ENCODE results near the gene SYS1. TPM values are rescaled to one million over a fixed set of nuclear protein-coding genes. Genes with fewer than 3 reads are reported as not detected.

Gene SYS1
- total and polyA plus RNA-seq, 5 experiments from 2014 or later: 34.2 to 62.5 (median 46.1) TPM

DNA sequence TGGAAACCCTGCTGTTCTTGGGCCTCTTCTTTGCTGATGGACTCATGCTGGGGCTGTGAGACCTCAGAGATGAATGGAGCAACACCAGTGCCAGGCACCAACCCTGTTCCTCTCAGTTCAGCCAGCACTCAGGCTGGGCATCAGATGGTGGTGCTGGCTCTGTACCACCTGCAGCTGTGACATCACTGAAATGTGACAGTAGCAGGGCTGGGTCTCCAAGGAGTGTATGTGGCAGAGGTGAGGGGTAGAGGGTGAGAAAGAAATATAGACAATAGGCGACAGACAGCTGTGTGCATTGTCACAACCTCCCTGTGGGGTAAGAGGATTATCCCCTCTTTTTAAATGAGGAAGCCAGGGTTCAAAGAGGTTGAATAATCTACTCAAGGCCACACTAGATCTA is 15.2 kb downstream of the SYS1 start, which contains the start of gene TP53TG5:
TSS of gene TP53TG5 (minus strand) at position 135 of the 400 bp plus-strand sequence. CDS start at position 46, 89 bp downstream.
- H3K27me3 Mint-ChIP-seq: no peaks in the 10 kb centered on the region
- peaks cover 0 to 11% (median 8%) of the 10 kb centered on the region in 3 donors for H3K36me3 Mint-ChIP-seq
- ATAC-seq: no peak
- no peak within 1 kb of the TSS for H3K27ac Mint-ChIP-seq
- no peaks in the 10 kb centered on the region for H3K9me3 Mint-ChIP-seq
- no peak for DNase-seq
- peaks cover 7 to 15% (median 11%) of the 10 kb centered on the region in 4 donors for H3K4me1 Mint-ChIP-seq
- POLR2A ChIA-PET: no interaction called here
- no peak within 1 kb of the TSS for H3K4me3 Mint-ChIP-seq

DNA sequence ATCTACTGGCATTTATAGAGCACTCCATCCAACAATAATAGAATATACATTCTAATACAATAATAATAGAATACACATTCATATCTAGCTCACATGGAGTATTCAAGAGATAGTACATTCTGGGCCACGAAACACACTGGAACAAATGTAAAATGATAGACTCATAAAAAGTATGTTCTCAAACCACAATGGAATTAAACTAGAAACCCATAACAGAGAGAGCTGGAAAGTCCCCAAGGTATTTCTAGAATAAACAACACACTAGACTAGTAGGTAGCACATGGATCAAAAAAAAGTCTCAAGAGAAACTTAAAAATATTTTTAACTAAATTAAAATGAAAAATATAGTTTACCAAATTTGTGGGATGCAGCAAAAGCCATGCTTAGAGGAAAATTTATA is 24.3 kb downstream of the SYS1 start:
- Mint-ChIP-seq H3K27ac (no peak overlapping the region), H3K27me3 (no peaks in the 10 kb centered on the region), H3K36me3 (peaks cover 5 to 12% (median 6%) of the 10 kb centered on the region in 3 donors), H3K9me3 (peaks cover 0 to 2% (median 0%) of the 10 kb centered on the region in 9 donors), H3K4me1 (peaks cover 0 to 2% (median 0%) of the 10 kb centered on the region in 4 donors), H3K4me3 (no peak overlapping the region)
- DNase-seq (no peak), ATAC-seq (no peak)
- POLR2A ChIA-PET: no interaction called here

DNA sequence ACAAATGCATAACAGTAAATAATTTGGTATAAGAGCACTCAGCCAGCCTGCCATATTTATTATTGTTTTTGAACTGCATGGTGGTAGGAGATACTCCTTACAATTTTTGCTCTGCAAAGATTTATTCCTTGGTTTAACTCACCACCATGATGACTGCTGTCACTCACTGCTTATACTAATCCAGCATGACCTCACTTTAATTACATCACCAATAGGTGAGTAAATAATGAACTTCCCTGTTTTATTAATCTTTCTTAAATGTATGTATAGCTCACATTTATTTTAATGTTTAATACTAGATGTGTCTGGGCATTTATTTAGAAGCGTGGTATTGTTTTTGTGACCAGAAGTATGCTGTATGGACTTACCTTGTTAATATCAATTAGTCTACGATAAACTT is 28.0 kb downstream of the SYS1 start:
- Mint-ChIP-seq H3K9me3 (peaks cover 0 to 2% (median 0%) of the 10 kb centered on the region in 9 donors), H3K27me3 (no peaks in the 10 kb centered on the region), H3K27ac (no peak overlapping the region), H3K36me3 (peaks cover 5 to 18% (median 17%) of the 10 kb centered on the region in 3 donors), H3K4me3 (no peak overlapping the region), H3K4me1 (no peaks in the 10 kb centered on the region)
- ATAC-seq: no peak
- DNase-seq: no peak
- POLR2A ChIA-PET: no interaction called here

DNA sequence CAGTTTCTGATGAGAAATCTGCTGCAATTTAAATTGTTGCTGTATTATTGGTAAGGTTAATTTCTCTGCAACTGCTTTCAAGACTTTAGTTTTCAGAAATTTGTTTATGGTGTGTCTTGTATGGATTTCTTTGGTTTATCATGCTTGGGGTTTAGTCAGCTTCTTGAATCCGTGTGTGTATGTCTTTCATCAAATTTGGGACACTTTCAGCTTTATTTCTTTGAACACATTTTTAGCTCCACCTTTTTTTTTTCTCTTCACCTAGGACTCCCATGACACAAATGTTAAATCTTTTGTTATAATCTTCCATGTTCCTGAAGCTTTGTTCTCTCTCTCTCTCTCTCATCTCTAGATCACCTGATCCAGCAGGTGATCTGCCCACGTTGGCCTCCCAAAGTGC is 28.6 kb downstream of the SYS1 start:
- H3K4me1 Mint-ChIP-seq: no peaks in the 10 kb centered on the region
- DNase-seq (no peak), ATAC-seq (no peak)
- H3K36me3 Mint-ChIP-seq: peaks cover 5 to 19% (median 18%) of the 10 kb centered on the region in 3 donors
- H3K9me3 Mint-ChIP-seq: peaks cover 0 to 2% (median 0%) of the 10 kb centered on the region in 9 donors
- H3K4me3 Mint-ChIP-seq: no peak overlapping the region
- POLR2A ChIA-PET: interaction anchor here (0.7 kb wide), 1 partner anchor 73 kb away, joined by 3 read pairs; no protein-coding TSS in a partner anchor
- no peak overlapping the region for H3K27ac Mint-ChIP-seq
- H3K27me3 Mint-ChIP-seq: no peaks in the 10 kb centered on the region

DNA sequence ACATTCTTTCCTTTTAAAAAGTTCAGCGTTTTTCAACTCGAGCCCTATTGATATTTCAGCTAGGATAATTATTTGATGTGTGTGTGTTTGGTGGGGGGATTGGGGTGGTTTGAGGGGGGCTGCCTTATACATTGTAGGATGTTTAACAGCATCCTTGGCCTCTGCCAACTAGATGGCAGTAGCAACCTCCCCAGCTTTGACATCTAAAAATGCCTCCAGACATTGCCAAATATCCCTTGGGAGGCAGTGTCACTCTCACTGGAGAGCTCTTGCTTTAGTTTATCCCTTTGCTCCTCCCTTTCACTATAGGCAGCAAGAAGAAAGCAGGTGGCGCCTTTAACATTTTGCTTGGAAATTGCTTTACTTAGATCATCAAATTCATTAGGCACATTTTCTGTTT is 29.8 kb downstream of the SYS1 start:
- Mint-ChIP-seq H3K4me1 (no peaks in the 10 kb centered on the region), H3K36me3 (peaks cover under 1 to 21% (median 9%) of the 10 kb centered on the region in 3 donors), H3K9me3 (no peaks in the 10 kb centered on the region), H3K27me3 (no peaks in the 10 kb centered on the region), H3K27ac (no peak overlapping the region), H3K4me3 (no peak overlapping the region)
- DNase-seq: no peak
- ATAC-seq: no peak
- POLR2A ChIA-PET: interaction anchor here (0.7 kb wide), 1 partner anchor 12 kb away, joined by 6 read pairs; no protein-coding TSS in a partner anchor

DNA sequence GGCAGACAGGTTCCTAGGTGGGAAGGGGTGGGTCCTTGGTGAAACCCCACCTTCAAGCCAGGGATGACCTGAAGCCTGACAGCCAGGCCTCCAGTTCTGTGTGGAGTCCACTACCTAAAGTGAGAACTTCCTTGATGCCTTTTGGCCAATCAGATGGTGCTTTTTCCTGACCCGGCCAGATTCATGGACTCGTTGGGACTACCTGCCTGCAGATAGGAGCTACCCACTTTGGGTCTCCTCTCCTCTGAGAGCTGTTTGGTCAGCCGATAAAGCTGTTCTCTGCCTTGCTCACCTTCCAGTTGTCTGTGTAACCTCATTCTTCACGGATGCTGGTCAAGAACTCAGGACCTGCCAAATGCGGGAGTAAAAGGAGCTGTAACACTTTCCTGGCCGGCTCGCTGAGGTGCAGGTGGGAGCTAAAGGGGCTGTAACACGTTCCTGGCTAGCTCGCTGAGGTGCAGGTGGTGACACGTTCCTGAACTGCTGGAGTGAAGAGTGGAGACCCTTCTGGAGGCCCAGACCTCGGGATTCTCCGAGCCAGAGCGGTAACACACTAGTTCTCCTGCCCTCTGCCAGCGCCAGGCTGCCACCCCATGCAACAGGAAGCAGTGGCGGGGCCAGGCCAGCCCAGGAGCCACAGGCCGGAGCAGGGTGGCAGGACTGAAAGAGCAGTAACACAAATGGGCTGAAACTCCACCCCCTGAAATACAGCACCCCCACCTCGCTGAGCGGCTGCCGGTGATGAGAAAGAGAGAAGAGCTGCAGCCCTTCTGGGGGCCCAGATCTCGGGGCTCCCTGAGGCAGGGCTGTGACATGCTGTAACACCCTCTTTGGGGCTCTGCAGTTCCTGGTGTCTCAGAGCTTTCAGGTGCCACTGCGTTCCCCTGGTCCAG is 31.5 kb downstream of the SYS1 start:
- H3K27me3 Mint-ChIP-seq: no peaks in the 10 kb centered on the region
- no peaks in the 10 kb centered on the region for H3K4me1 Mint-ChIP-seq
- H3K4me3 Mint-ChIP-seq: no peak overlapping the region
- ATAC-seq: no peak
- H3K9me3 Mint-ChIP-seq: peaks cover 0 to 3% (median 0%) of the 10 kb centered on the region in 9 donors
- POLR2A ChIA-PET: interaction anchor here (0.8 kb wide), 1 partner anchor 22 kb away, joined by 3 read pairs; the partner anchor contains the start of gene PIGT
- H3K36me3 Mint-ChIP-seq: peaks cover 3 to 19% (median 11%) of the 10 kb centered on the region in 3 donors
- H3K27ac Mint-ChIP-seq: no peak overlapping the region
- DNase-seq: no peak

DNA sequence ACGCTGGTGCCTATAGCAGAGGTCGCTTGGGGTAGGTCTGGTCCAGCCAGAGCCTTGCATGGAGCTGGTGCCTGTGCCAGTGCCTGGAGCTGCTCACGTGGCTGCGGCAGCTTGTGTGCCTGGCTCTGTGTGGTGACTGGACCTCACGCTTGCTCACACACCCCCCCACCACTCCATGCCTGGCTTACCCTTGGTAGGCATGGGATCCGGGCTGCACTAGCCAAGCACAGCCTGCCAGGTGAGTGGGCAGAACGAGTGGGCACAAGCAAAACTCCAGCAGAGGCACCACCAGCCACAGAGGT is 32.1 kb downstream of the SYS1 start:
- no peaks in the 10 kb centered on the region for H3K27me3 Mint-ChIP-seq
- POLR2A ChIA-PET: interaction anchor here (0.8 kb wide), 1 partner anchor 21 kb away, joined by 3 read pairs; the partner anchor contains the start of gene PIGT
- H3K4me1 Mint-ChIP-seq: no peaks in the 10 kb centered on the region
- H3K27ac Mint-ChIP-seq: no peak overlapping the region
- no peak for DNase-seq
- no peak for ATAC-seq
- peaks cover 0 to 9% (median 4%) of the 10 kb centered on the region in 9 donors for H3K9me3 Mint-ChIP-seq
- H3K4me3 Mint-ChIP-seq: no peak overlapping the region
- H3K36me3 Mint-ChIP-seq: peaks cover 9 to 19% (median 17%) of the 10 kb centered on the region in 3 donors

DNA sequence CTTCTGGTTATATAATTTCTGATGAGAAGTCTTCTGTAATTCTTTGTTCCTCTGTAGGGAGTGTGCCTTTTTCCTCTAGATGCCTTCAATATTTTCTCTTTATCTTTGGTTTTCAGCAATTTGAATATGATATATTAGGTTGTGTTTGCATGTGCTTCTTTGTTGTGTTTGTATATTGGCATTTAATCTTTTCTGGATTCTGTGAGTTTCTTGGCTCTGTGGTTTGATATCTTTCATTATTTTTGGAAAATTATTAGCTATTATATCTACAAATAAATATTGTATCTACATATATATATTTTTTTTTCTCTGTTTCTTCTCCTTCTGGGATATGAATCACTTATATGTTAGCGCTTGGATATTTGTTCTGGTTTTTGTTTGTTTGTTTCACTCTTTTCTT is 36.1 kb downstream of the SYS1 start:
- H3K27ac Mint-ChIP-seq: no peak overlapping the region
- ATAC-seq (no peak), DNase-seq (no peak)
- H3K27me3 Mint-ChIP-seq: peaks cover 0 to 2% (median 0%) of the 10 kb centered on the region in 5 donors
- H3K4me3 Mint-ChIP-seq: no peak overlapping the region
- H3K4me1 Mint-ChIP-seq: no peaks in the 10 kb centered on the region
- H3K36me3 Mint-ChIP-seq: peaks cover 11 to 32% (median 25%) of the 10 kb centered on the region in 3 donors
- POLR2A ChIA-PET: no interaction called here
- peaks cover 0 to 25% (median 10%) of the 10 kb centered on the region in 9 donors for H3K9me3 Mint-ChIP-seq

DNA sequence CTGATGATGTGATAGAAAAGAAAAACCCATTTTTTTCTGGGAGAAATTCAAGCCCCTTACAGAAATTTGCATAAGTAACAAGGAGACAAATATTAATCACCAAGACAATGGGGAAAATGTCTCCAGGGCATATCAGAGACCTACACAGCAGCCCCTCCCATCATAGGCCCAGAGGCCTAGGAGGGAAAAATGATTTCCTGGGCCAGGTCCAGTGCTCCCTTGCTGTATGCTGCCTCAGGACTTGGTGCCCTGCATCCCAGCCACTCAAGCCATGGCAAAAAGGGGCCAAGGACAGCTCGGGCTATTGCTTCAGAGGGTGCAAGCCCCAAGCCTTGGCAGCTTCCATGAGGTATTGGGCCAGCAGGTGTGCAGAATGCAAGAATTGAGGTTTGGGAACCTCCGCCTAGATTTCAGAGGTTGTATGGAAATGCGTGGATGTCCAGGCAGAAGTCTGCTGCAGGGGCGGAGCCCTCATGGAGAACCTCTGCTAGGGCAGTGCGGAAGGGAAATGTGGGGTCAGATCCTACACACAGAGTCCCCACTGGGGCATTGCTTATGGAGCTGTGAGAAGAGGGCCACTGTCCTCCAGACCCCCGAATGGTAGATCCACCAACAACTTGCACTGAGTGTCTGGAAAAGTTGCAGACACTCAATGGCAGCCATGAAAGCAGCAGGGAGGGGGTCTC is 37.5 kb downstream of the SYS1 start:
- H3K27me3 Mint-ChIP-seq: peaks cover 0 to 2% (median 0%) of the 10 kb centered on the region in 5 donors
- ATAC-seq (no peak), DNase-seq (no peak)
- peaks cover 0 to 25% (median 10%) of the 10 kb centered on the region in 9 donors for H3K9me3 Mint-ChIP-seq
- peaks cover 2 to 10% (median 7%) of the 10 kb centered on the region in 4 donors for H3K4me1 Mint-ChIP-seq
- no peak overlapping the region for H3K4me3 Mint-ChIP-seq
- no peak overlapping the region for H3K27ac Mint-ChIP-seq
- POLR2A ChIA-PET: no interaction called here
- H3K36me3 Mint-ChIP-seq: peaks cover 11 to 31% (median 18%) of the 10 kb centered on the region in 3 donors

DNA sequence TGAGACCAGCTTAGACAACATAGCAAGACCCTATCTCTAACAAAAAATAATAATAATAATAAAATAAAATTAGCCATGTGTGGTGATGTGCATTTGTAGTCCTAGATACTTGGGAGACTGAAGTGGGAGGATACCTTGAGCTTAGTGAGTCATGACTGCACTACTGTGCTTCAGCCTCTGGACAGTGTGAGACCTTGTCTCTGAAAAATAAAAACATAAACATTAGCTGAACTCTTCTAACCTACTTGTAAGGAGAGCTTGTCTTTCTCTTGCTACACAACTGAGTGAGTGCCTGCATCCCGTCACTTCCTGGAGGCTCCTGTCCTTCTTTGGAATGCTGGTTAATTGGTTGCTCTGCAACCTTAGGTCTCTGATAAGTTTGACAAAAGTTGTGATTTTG is 40.0 kb downstream of the SYS1 start:
- Mint-ChIP-seq H3K36me3 (peaks cover 8 to 26% (median 11%) of the 10 kb centered on the region in 3 donors), H3K4me1 (peaks cover 12 to 24% (median 17%) of the 10 kb centered on the region in 4 donors), H3K4me3 (no peak overlapping the region), H3K27ac (no peak overlapping the region), H3K9me3 (peaks cover 0 to 25% (median 10%) of the 10 kb centered on the region in 9 donors), H3K27me3 (peaks cover 0 to 2% (median 0%) of the 10 kb centered on the region in 5 donors)
- POLR2A ChIA-PET: interaction anchor here (5.5 kb wide), 1 partner anchor 13 kb away, joined by 53 read pairs; the partner anchor contains the start of gene PIGT
- ATAC-seq (no peak), DNase-seq (no peak)

DNA sequence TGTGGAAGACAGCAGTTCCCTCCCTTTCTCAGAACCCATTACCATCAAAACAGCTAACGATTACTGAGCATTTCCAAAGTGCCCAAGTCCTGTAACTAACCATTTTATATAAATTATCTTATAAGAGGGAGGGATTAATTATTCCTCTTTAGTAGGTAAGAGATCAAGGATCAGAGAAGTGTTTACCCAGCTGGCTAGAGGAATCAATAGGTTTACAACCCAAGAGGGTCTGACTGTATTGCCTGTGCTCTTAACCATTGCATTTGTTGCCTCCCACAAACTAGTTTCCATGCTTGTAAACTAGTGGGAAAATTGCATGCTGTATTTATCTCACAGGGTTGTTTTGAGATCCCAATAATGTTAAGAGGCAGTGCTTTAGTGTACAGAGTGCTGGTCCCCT is 41.5 kb downstream of the SYS1 start:
- POLR2A ChIA-PET: interaction anchor here (1.2 to 5.5 kb wide), 2 partner anchors 9 to 12 kb away, joined by 3 to 53 read pairs; partner anchors contain the start of gene PIGT
- H3K36me3 Mint-ChIP-seq: peaks cover 8 to 21% (median 8%) of the 10 kb centered on the region in 3 donors
- DNase-seq (no peak), ATAC-seq (no peak)
- H3K27ac Mint-ChIP-seq: peak overlapping the region in 8 of 10 donors; percentile 47 to 87 (median 73)
- peaks cover 12 to 30% (median 25%) of the 10 kb centered on the region in 4 donors for H3K4me1 Mint-ChIP-seq
- H3K4me3 Mint-ChIP-seq: peak overlapping the region; percentile 69 to 86 (median 80)
- peaks cover 0 to 25% (median 9%) of the 10 kb centered on the region in 9 donors for H3K9me3 Mint-ChIP-seq
- H3K27me3 Mint-ChIP-seq: peaks cover 0 to 2% (median 0%) of the 10 kb centered on the region in 5 donors

DNA sequence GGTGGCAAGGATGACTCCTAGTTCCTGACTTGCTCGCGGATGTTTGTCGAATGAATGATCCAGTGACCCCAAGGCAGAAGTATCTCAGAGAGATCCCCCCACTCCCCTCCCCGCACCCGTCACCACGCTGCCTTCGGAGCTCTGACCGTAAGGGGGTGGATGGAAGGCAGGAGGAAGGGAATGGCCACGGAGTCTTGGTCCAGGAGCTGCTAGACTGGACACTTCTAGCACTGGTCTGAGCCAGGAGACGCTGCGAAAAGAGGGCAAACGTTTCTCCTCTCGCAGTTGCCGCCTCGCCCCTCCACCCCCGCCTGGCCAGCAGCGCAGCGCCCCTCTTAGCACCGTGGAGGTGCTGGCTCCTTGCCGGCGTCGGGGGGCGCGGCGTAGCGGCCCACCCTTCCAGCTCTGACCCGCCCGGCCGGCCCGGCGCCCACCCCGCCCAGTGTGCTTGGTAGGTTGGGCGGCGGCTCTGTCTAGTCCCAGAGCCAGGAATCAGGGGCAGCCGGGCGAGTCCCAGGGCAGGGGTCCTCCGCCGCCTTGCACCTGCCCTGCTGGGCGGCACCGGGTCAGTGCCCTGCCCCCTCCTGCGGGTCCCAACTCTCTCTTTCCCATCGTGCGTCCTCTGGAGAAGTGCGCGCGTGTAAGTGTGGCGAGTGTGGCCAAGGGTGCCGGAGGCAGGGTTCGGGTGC is 42.8 kb downstream of the SYS1 start:
- peak overlapping the region; percentile 35 to 89 (median 74) for H3K27ac Mint-ChIP-seq
- H3K9me3 Mint-ChIP-seq: peaks cover 0 to 13% (median 2%) of the 10 kb centered on the region in 9 donors
- POLR2A ChIA-PET: interaction anchor here (0.7 to 5.5 kb wide), 6 partner anchors 11 to 50 kb away, joined by 3 to 53 read pairs (median 15); partner anchors contain the start of genes PIGT and SYS1
- peak; percentile 19 to 43 for ATAC-seq
- H3K36me3 Mint-ChIP-seq: peaks cover 0 to 10% (median 8%) of the 10 kb centered on the region in 3 donors
- H3K4me1 Mint-ChIP-seq: peaks cover 12 to 30% (median 25%) of the 10 kb centered on the region in 4 donors
- peaks cover 0 to 2% (median 0%) of the 10 kb centered on the region in 5 donors for H3K27me3 Mint-ChIP-seq
- H3K4me3 Mint-ChIP-seq: peak overlapping the region; percentile 78 to 89 (median 82)
- DNase-seq: peak in 3 of 10 donors; percentile 4 to 41 (median 16)
